ENCODE results near the gene TMEM107.

Gene TMEM107

GRCh38 chr17:8159032-8159400 lies 17.2 kb downstream of the TMEM107 start:
- no peak for TF ChIP-seq CTCF (IDR thresholded peaks at IDR 0.05; ENCODE audit: low read depth, low read length)
- no peak for DNase-seq (ENCODE audit: extremely low read depth, low read depth)

DNA sequence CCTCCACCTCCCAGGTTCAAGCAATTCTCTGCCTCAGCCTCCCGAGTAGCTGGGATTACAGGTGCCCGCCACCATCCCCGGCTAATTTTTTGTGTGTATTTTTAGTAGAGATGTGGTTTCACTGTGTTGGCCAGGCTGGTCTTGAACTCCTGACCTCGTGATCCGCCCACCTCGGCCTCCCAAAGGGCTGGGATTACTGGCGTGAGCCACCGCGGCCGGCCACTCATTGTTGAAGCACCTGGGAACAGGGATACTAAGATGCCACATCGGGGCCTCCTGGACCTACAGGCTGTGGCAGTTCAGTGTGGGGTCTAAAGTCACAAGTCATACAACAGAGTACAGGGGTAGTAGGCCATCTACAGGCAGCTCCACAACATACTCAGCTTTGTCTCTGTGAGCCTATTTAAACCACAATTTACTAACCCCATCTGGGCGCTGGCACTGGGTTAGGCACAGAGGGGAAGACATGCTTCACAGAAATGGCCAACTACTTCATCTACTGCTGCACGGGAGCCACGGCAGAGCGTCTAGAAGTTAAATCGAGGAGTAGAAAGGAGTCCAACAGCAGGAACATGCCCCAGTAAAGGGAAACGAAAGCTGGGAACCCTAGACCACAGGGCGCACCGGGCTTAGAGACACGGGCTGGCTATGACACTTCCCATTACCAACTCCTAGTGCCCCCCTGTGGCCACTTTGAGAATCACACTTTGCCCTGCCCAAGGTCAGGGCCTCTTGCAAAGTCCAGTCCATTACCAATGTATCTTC lies 17.7 kb downstream of the TMEM107 start:
- peak; percentile 75 for DNase-seq (ENCODE audit: extremely low read depth, low read depth)
- peak; percentile 85 for TF ChIP-seq CTCF (IDR thresholded peaks at IDR 0.05; ENCODE audit: low read depth, low read length)

GRCh38 chr17:8156246-8156992 lies 19.8 kb downstream of the TMEM107 start:
- DNase-seq (ENCODE audit: extremely low read depth, low read depth): peak; percentile 100
- TF ChIP-seq CTCF (IDR thresholded peaks at IDR 0.05; ENCODE audit: low read depth, low read length): peak; percentile 8; the same call in 1 of the 2 replicates

GRCh38 chr17:8155996-8156245 lies 20.3 kb downstream of the TMEM107 start:
- no peak for TF ChIP-seq CTCF (IDR thresholded peaks at IDR 0.05; ENCODE audit: low read depth, low read length)
- no peak for DNase-seq (ENCODE audit: extremely low read depth, low read depth)

DNA sequence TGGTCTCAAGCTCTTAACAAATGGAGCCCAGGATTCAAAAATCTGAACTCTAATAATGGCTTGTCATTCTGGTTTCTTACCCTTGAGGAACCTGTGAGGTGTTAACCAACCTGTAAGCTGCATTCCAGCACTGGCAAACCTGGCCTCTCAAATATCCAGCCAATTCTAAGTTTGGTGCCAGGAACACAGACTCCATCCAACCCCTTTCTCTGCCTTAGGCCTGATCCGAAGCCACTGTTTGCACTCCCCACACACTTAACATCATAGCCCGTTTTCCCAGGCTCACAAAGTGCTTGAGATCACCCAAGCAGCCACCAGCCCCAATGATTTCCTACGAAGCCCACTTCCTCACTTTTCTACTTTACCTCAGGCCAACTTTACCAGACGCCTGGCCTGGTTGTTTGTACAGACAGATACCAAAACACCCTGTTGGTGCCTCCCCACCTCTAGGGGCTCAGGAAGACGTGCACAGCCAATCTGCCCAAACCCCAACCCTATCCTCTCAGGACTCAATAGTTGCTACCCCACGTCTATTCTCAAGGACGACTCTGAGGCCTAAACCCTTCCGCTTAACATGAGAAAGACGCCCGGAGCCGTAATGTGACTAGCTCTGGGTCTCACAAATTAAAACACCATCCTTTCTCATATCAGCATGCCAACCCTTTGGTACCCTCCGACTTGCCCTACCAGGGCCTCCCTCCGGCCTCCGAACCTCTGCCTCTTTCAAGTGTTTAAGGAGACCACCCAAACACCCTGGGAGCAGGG lies 20.8 kb downstream of the TMEM107 start:
- DNase-seq (ENCODE audit: extremely low read depth, low read depth): no peak
- no peak for TF ChIP-seq CTCF (IDR thresholded peaks at IDR 0.05; ENCODE audit: low read depth, low read length)

GRCh38 chr17:8154608-8155155 lies 21.5 kb downstream of the TMEM107 start:
- no peak for DNase-seq (ENCODE audit: extremely low read depth, low read depth)
- TF ChIP-seq CTCF (IDR thresholded peaks at IDR 0.05; ENCODE audit: low read depth, low read length): no peak

Measured in AG09319 (cell line).